SK-N-MC (cell line): ENCODE measurements around the gene ATP6V1C2.

Source experiments
- EZH2 ChIP-seq: fragments of 200-600 bp; sonication (generic); IDR thresholded peaks from one replicate; pipeline ENCODE4 v1.6.1; 2017; ENCODE audit warnings: antibody characterized with exemption
- FOXP2 ChIP-seq: optimal IDR thresholded peaks from 2 replicates; pipeline ENCODE3; 2011; ENCODE audit warnings: mild to moderate bottlenecking, moderate library complexity; ENCODE audit not compliant: insufficient read depth; ENCODE audit errors: extremely low read length, control extremely low read depth
- POLR2AphosphoS5 ChIP-seq: IDR thresholded peaks from 2 replicates; pipeline ENCODE4 v1.6.1; 2012; ENCODE audit warnings: mild to moderate bottlenecking, low read depth, low read length, borderline replicate concordance

- no peak for TF ChIP-seq EZH2
- no peak for TF ChIP-seq POLR2AphosphoS5
- no peak for TF ChIP-seq FOXP2
Observed at GRCh38 chr2:10752236-10752635, 30.8 kb downstream of the ATP6V1C2 start.
